Colonic mucosa (tissue), 4 donors: ENCODE measurements around the gene NSDHL. TPM values are rescaled to one million over a fixed set of nuclear protein-coding genes. Genes with fewer than 3 reads are reported as not detected.

Experiments used
- DNase-seq: peaks from one replicate; pipeline ENCODE4 v3.0.0-alpha.2; 2020
- H3K27ac ChIP-seq: fragments of 200-600 bp; one replicate; pipeline ENCODE4 v1.8.0; 2021
- H3K27me3 ChIP-seq: fragments of 200-600 bp; one replicate; pipeline ENCODE4 v1.8.0; 2021
- H3K36me3 ChIP-seq: fragments of 200-600 bp; one replicate; pipeline ENCODE4 v1.8.0; 2021
- H3K4me1 ChIP-seq: fragments of 200-600 bp; one replicate; pipeline ENCODE4 v1.8.0; 2021; ENCODE audit warnings: mild to moderate bottlenecking
- H3K4me3 ChIP-seq: fragments of 200-600 bp; one replicate; pipeline ENCODE4 v1.8.0; 2021
- H3K9ac ChIP-seq, 2 donors: one replicate each; pipeline ENCODE4 v1.7.0; 2013; ENCODE audit warnings: control low read depth in 2 of 2, low read depth in 2 of 2, low read length in 2 of 2
- H3K9me3 ChIP-seq: fragments of 200-600 bp; one replicate; pipeline ENCODE4 v1.8.0; 2021
- intact Hi-C: fragments of 100-400 bp; cut with DNase I; formaldehyde crosslinking; loops from one replicate; pipeline ENCODE4 v1.14.1; 2022
- total RNA-seq, 2 donors: library from RNA; stranded (reverse); fragmentation: NEBNext Ultra II Directional in 1 of 2; extraction: Animal tissue kit (Norgen Biotek cat#: 25700) in 1 of 2; gene quantifications; one replicate each; pipeline ENCODE4 v1.2.1, GENCODE V29; 2021
- TF ChIP-seq, protein P1 (sequence below): fragments of 200-600 bp; IDR thresholded peaks from one replicate; pipeline ENCODE4 v1.8.0; 2022; ENCODE audit warnings: antibody characterized with exemption, mild to moderate bottlenecking
- donor health status: healthy.
- donor health status: DM: no; HTN: no; CAD: no.
- donor health status: DM: no; HTN: no; CAD: no.

The NSDHL gene
- total RNA-seq, 2 donors from 2014 or later = 25.3 to 28.8 TPM

DNA sequence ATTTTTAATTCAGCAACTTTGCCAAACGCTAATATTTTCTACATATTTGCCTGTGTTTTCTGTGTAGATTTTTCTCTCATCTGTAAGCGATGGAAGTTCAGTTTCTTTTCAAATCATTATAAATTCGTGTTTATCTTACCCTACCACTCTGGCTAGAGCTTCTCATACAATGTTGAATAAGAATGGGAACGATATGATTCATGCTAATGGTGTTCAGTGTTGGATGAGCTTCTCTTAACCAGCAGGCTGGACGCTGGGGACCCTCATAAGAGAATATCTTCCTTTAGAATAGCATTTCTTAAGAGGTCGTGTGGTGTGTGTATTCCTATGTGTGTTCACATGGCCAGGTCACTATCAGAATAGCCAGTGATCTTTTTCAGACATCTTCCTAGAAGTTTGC lies 31.0 kb downstream of the NSDHL start:
- intact Hi-C loops = no loop called here
- TF ChIP-seq, protein P1, sequence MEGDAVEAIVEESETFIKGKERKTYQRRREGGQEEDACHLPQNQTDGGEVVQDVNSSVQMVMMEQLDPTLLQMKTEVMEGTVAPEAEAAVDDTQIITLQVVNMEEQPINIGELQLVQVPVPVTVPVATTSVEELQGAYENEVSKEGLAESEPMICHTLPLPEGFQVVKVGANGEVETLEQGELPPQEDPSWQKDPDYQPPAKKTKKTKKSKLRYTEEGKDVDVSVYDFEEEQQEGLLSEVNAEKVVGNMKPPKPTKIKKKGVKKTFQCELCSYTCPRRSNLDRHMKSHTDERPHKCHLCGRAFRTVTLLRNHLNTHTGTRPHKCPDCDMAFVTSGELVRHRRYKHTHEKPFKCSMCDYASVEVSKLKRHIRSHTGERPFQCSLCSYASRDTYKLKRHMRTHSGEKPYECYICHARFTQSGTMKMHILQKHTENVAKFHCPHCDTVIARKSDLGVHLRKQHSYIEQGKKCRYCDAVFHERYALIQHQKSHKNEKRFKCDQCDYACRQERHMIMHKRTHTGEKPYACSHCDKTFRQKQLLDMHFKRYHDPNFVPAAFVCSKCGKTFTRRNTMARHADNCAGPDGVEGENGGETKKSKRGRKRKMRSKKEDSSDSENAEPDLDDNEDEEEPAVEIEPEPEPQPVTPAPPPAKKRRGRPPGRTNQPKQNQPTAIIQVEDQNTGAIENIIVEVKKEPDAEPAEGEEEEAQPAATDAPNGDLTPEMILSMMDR = no peak
- H3K4me1 ChIP-seq = no peaks in the 10 kb centered on the region

DNA sequence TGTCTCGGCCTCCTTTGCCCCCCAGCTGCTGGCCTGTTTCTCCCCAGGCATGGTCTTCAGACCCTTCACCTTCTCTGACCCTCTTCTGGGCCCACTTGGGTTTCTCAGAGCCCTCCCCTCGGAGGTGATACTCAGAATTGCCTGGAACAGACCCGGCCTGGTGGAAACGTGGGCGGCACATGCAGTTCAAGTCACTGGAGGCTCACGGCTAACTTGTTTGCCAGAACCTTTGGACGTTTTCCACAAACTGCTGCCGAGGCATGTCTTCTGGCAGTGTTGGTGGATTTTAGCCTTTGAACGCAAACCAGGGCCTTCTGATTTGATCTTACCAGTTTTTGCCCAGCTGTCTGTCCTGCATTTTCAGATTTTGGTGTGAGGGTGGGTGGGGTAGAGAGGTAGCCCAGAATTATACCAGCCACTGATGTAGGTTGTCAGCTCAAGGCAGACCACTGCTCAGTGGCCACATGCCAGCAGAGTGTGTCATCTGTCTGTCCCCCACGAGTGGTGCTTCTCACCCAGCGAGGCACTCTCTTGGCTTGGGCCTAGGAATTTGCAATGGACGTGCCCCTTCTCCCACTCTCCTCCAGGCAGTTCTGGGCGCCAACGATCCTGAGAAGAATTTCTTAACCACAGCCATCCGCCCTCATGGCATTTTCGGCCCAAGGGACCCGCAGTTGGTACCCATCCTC lies 34.5 kb downstream of the NSDHL start:
- H3K27me3 ChIP-seq = no peaks in the 10 kb centered on the region
- no peaks in the 10 kb centered on the region for H3K36me3 ChIP-seq
- H3K9ac ChIP-seq = no peak overlapping the region
- TF ChIP-seq, protein P1 = no peak
- no peak overlapping the region for H3K4me3 ChIP-seq
- H3K9me3 ChIP-seq = no peaks in the 10 kb centered on the region
- no peak overlapping the region for H3K27ac ChIP-seq
- DNase-seq = no peak
- intact Hi-C loops = loop anchor here (5.0 kb wide), 1 partner anchor 52 kb away; no protein-coding TSS in a partner anchor
- no peaks in the 10 kb centered on the region for H3K4me1 ChIP-seq

More for the DNA sequence above, 31.0 kb downstream of the NSDHL start:
- Histone ChIP-seq H3K27ac (no peak overlapping the region), H3K9me3 (no peaks in the 10 kb centered on the region), H3K27me3 (no peaks in the 10 kb centered on the region), H3K4me3 (no peak overlapping the region), H3K9ac (no peak overlapping the region), H3K36me3 (no peaks in the 10 kb centered on the region)
- no peak for DNase-seq

DNA sequence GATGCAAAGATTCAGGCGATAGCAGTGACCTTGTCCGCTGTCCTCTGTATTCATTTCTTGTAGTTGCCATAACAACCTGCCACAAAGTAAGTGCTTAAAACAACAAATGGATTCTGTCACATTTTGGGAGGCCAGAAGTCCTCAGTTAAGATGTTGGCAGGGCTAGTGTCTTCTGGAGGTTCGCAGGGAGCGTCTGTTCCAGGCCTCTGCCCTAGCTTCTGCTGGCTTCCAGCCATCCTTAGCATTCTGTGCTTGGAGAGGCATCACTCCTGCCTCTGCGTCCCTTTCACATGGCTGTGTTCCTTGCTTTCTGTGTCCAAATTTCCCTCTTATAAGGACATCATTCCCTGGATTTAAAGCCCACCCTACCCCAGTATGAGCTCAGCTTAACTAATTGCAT lies 35.5 kb downstream of the NSDHL start:
- no peaks in the 10 kb centered on the region for H3K4me1 ChIP-seq
- no peak for DNase-seq
- H3K27me3 ChIP-seq = no peaks in the 10 kb centered on the region
- no peak overlapping the region for H3K9ac ChIP-seq
- no peaks in the 10 kb centered on the region for H3K36me3 ChIP-seq
- TF ChIP-seq, protein P1 = no peak
- no peak overlapping the region for H3K4me3 ChIP-seq
- H3K27ac ChIP-seq = no peak overlapping the region
- intact Hi-C loops = loop anchor here (5.0 kb wide), 1 partner anchor 51 kb away; no protein-coding TSS in a partner anchor
- H3K9me3 ChIP-seq = no peaks in the 10 kb centered on the region

DNA sequence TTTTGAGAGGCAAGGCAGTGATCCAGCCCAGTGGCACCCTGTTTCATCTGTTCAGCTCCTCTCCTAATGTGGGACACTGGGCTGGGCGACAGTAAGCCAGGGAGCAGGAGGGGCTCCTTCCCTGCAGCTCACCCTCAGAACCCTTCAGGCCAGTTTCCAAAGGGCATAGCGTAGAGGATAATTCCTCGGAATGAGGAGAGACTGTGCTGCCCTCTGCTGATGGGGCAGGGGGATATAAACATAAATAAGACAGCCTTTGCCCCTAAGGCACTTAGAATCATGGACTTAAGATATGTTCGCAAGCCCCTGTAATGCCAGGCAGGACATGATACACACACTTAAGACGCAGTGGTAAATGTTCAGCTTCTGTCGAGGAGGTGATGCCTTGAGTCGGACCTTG lies 39.1 kb downstream of the NSDHL start:
- H3K36me3 ChIP-seq = no peaks in the 10 kb centered on the region
- H3K9me3 ChIP-seq = no peaks in the 10 kb centered on the region
- H3K9ac ChIP-seq = no peak overlapping the region
- H3K4me1 ChIP-seq = no peaks in the 10 kb centered on the region
- H3K27me3 ChIP-seq = no peaks in the 10 kb centered on the region
- TF ChIP-seq, protein P1 = no peak
- no peak overlapping the region for H3K4me3 ChIP-seq
- intact Hi-C loops = loop anchor here (5.0 kb wide), 1 partner anchor 47 kb away; no protein-coding TSS in a partner anchor
- H3K27ac ChIP-seq = no peak overlapping the region
- DNase-seq = no peak

DNA sequence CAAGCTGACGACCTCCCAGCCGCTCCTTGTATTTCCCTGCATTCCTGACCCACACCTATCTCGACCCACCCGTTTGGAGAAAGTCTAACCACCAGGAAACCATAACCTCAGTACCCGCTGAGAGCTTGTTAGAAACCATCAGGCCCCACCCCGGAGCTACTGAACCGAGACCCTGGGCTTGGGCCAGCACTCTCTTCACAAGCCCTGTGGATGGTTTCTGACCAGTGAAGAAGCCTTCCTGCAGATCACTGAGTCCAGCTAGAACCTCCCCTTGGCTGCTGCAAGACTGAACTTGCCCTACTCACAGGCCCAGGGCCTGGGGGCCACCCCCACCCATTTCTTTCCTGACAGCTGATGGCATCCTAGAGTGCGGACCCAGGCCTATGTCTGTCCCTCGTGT lies 40.4 kb downstream of the NSDHL start:
- intact Hi-C loops = no loop called here
- TF ChIP-seq, protein P1 = no peak
- Histone ChIP-seq H3K4me1 (no peaks in the 10 kb centered on the region), H3K4me3 (no peak overlapping the region), H3K36me3 (no peaks in the 10 kb centered on the region), H3K27ac (no peak overlapping the region), H3K27me3 (no peaks in the 10 kb centered on the region), H3K9me3 (no peaks in the 10 kb centered on the region), H3K9ac (no peak overlapping the region)
- no peak for DNase-seq
